ENCODE data around the gene GSPT1.

The GSPT1 gene

DNA sequence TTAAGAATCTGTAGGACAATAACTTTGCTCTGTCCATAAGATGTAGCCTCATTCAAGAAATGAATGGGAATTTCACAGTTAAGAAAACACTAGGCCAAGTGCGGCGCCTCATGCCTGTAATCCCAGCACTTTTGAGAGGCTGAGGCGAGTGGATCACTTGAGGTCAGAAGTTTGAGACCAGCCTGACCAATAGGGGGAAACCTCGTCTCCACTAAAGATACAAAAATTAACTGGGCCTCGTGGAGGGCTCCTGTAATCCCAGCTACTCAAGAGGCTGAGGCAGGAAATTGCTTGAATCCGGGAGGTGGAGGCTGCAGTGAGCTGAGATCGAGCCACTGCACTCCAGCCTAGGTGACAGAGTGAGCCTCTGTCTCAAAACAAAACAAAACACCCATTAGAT, 44.6 kb downstream of the GSPT1 start:
- no peak for DNase-seq
- intact Hi-C loops (cut with DNase I) = no loop called here

DNA sequence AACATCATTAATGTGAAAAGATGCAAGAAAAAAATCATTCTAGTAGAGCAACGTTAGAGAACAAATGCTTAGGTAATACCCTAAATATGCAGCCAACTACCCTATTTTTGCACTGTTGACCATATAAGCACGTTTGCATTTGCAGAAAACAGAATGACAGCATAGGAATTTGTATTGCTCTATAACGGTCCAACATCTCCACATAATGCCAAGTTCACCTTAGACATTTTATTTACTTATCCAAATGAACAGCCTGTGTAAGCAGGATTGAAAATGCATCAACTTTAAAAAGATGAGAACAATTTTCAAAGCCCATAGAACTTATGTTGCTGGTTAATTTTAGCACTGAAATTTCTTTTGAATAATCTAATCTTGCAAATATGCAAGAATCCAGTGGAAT, 45.4 kb downstream of the GSPT1 start:
- intact Hi-C loops (cut with DNase I) = no loop called here
- DNase-seq = no peak

DNA sequence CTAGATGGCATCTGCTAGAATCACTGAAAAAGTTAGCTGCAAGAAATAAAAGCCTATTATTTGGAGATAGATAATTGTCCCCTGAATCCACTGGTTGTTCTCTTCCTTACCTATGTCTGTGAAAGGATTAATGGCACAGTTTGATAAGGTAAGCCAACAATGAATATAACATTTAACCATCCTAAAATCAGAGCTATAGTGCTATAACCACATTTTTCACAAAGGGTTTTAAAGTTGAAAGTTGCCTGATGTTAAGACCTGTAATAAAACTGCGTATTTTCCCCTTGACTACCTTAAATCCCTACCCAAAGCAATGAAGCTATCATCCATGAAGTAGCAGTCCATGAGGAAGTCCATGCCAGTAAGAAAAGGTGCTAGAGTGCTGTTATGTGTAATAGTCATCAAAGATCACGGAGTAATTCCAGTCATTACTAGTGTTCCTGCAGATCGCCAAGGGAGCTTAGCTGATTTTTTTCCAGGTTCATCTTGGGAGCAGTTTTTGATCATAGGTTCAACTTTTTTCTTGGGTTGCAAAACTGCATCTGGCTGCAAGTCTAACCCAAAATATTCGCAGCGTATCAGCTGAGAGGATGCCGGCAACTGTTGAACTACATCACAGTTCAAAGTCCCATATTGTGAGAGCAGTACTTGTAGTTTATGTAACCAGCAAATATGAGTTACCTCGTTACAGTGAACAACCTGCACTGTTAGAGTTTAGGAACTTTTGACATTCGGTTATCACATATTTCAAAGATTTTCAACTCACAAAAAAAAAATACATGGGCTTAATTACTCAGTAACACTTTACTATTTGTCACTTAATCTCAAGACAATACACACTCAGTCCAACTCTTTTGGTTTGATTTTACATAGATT, 46.2 kb downstream of the GSPT1 start:
- intact Hi-C loops (cut with DNase I) = no loop called here
- no peak for DNase-seq

DNA sequence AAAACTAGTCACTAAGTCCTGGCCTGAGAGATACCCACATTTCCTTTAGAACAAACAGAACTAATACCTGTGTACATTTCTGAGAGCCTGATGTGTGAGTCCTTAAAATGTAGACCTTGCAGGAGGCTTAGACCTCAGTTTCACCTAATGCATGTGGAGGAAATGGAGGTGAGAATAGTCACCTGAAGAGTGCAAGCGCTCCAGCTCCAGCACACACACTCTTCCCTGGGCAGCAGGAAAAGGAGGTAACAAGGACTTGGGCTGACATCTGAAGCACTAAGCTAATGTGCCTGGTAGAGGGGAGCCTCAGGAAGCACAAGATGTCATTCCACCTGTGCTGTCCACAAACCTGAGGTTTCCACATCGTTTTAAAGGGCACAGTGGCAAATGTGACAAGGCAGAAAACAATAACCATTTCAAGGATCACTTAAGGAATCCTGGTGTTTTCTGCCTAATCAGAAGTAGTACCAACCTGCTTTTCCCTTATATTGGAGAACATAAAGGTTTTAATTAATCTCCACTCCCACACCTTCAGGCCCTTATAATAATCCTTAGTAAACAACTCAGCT, 47.3 kb downstream of the GSPT1 start:
- DNase-seq = no peak
- intact Hi-C loops (cut with DNase I) = no loop called here

DNA sequence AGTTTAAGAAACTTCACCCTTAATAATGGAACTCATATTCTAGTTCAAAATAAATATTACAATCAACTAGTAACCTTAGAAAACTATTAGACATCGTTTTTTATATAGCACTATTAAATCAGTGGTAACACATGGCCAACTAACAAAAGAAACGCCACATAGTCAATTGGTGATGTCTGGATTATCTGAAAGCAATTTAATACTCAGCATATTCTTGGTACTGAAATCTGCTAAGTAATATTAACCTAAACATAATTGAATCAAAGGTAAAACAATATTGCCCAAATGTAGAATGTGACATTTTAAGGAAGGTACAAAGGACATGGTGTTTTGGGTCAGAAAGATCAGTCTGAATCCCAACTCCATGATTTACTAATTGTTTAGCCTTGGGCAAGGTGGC, 53.3 kb downstream of the GSPT1 start:
- intact Hi-C loops (cut with DNase I) = no loop called here
- no peak for DNase-seq

DNA sequence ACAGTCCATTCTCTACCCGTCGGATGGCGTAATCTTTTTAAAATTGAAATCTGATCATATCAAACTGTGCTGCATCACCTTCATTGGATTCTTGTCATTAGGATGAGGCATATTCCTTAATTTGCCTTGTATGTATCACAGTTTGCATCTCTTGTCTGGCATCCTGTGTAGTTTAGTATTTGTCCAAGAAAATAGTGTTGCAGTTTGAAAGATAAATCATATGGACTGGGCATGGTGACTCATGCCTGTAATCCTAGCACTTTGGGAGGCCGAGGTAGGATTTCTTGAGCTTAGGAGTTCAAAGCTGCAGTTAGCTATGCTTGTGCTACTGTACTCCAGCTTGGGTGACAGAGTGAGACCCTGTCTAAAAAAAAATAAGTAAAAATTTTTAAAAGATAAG, 58.6 kb downstream of the GSPT1 start:
- no peak for DNase-seq
- intact Hi-C loops (cut with DNase I) = no loop called here

DNA sequence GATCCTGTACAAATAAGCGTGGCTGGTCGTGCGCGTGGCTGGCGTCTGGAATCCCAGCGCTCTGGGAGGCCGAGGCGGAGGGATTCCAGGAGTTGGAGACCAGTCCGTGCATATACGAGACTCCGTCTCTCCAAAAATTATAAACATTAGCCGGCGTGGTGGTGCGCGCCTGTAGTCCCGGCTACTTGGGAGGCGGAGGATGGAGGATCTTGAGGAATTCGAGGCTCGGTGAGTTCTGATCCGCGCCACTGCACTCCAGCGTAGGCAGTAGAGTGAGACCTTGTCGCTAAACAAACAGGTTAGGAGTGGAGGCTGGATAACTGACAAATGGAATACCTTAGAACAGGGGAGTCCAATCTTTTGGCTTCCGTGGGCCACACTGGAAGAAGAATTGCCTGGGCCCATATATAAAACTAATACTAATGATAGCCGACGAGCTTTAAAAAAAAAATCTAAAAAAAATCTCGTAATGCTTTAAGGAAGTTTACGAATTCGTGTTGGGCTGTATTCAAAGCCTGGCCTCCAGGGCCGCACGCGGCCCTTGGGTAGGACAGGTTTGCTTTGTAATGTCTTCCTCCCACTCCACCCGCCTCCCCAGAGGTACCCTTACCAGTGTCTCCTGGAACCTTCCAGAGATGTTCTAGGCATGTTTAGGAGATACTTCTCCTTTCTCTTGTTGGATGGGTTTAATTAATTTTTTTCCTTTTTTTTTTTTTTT, 63.5 kb downstream of the GSPT1 start:
- DNase-seq = peak in 2 of 42 donors; percentile 5 to 25
- intact Hi-C loops (cut with DNase I) = loop anchor here (5.0 kb wide), 1 partner anchor 65 kb away; the partner anchor contains the start of gene GSPT1

DNA sequence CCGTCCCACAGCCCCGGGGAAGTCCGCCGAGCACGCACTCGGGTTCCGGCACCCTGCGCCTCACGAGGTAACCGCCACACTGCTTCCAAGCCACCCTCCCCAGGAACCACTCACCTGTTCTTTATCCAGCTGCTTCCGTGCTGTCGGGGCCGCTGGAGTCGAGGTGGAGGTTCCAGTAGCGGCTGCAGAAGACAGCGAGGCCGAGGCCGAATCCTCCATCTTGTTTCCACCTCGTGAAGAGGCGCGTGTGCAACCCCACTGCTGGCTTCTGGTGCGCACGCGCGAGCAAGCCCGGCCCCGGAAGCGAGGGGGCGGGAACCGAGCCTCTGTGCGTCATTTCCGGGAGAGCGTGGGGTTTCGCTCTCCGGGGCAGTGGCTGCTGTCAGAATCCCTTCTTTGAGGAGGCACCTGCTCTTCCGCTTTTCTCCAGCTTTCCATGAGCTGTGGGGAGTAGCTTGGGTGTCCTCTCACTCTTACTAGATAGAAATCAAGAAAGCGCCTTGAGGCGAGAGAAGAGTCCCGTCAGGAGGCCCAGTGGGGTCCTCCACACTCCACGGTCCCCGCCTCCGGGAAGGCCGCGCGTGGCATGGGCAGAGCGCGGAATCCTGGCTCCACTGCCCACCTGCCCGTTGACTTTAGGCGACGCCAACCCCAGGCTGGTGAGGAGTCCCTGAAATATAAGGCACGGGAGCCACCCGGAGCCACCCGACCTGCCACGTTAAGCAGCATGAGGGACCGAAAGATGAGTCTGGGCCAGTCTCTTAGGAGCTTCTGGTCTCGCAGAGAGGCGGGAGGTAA, 64.3 kb downstream of the GSPT1 start, which contains the start of gene RSL1D1:
TSS of gene RSL1D1 (minus strand) at position 249 of the 798 bp plus-strand sequence. CDS start at position 219, 30 bp downstream.
- intact Hi-C loops (cut with DNase I) = loop anchor here (5.0 kb wide), 1 partner anchor 66 kb away; the partner anchor contains the start of gene GSPT1
- DNase-seq = peak; percentile 67 to 95 (median 89)

DNA sequence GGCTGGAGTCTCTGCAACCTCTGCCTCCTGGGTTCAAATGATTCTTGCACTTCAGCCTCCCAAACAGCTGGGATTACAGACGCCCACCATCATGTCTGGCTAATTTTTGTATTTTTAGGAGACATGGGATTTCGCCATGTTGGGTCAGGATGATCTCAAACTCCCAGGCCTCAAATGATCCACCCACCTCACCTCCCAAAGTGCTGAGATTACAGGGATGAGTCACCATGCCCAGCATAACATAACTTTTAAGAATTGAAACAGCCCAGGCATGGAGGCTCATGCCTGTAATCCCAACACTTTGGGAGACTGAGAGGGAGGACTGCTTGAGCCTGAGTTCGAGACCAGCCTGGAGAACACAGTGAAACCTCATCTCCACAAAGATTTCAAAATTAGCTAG, 66.9 kb downstream of the GSPT1 start:
- DNase-seq = no peak
- intact Hi-C loops (cut with DNase I) = no loop called here

DNA sequence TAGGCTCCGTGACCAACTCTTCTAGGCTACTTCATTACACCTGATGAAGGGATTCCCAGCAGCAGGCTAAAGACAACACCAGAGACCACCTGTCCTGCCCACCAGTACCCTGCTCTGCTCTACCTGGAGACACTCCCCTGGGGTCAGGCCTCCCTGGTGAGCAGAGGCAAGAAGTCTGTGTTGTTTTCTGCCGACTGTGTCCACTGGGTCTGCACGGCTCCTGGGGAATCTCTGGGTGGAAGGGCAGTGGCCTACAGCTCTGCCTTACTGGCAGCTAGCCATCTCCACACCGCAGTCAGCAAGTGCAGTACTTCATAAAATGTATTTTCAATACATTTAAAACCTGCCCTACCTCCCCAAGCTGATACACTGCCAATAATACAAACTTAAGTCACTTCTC, 71.3 kb downstream of the GSPT1 start:
- no peak for DNase-seq
- intact Hi-C loops (cut with DNase I) = no loop called here

DNA sequence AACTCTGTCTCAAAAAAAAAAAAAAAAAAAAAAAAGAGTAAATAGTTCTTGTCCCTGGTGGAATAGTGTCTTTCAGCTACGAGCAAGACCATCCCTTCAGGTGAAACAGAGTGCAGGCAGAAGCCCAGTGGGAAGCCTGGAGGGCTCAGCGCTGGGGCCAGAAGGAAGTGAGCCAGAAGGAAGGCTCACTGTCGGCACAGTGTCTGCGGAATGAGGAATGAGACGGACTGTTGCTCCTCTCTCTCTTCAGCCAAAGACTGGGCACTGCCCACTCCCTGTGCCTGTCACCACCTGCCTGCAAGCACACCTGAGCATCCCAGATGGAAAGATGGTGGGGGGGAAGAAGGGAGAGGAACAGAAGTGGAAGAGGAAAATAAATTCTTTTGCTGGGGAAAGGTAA, 71.9 kb downstream of the GSPT1 start:
- DNase-seq = no peak
- intact Hi-C loops (cut with DNase I) = no loop called here

DNA sequence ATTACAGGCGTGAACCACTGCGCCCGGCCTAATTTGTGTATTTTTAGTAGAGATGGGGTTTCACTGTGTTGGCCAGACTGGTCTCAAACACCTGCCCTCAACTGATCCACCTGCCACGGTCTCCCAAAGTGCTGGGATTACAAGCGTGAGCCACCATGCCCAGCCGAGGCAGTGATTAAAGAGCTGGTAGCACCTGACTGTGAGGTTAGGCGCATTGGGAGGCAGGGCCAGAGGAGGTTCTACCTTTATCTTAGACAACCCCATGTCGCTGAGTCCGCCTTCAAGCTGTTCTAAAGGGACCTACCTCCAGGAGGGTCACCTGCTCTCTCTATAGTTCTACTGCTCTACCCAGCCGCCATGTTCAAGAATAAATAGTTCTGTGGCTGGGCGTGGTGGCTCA, 72.5 kb downstream of the GSPT1 start:
- no peak for DNase-seq
- intact Hi-C loops (cut with DNase I) = no loop called here

DNA sequence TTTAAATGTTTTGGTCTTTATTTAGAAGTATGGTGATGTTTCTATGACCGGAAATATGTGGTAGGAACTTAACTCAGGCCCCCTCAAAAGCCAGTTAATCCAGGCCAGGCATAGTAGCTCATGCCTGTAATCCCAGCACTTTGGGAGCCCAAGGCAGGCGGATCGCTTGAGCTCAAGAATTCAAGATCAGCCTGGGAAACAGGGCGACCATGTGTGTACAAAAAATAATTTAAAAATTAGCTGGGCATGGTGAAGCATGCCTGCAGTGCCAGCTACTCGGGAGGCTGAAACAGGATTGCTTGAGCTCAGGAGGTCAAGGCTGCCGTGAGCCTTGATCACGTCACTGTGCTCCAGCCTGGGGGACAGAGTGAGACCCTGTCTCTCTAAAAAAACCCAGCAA, 74.7 kb downstream of the GSPT1 start:
- intact Hi-C loops (cut with DNase I) = no loop called here
- DNase-seq = no peak

DNA sequence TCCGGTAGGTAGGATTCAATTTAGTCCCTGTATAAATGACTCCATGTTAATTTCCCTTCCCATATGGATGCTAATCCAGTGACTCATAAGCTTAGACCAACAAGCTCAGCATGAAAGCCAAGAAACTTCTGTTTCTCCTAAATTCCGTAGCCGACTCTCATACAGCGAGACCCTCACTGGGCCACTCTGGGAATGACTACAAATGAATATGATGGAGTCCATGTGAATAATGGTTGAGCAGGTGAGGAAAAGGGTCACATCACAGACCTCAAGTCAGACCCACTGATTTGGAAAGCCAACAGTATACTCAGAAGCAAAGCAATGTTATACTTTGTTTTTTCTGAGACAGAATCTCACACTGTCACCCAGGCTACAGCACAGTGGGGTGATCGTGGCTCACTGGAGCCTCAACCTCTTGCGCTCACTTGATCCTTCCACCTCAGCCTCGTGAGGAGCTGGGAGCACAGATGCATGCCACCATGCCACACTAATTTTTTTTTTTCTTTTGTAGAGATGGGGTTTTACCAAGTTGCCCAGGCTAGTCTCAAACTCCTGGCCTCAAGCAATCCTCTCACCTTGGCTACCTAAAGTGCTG, 79.0 kb downstream of the GSPT1 start:
- DNase-seq = no peak
- intact Hi-C loops (cut with DNase I) = no loop called here

DNA sequence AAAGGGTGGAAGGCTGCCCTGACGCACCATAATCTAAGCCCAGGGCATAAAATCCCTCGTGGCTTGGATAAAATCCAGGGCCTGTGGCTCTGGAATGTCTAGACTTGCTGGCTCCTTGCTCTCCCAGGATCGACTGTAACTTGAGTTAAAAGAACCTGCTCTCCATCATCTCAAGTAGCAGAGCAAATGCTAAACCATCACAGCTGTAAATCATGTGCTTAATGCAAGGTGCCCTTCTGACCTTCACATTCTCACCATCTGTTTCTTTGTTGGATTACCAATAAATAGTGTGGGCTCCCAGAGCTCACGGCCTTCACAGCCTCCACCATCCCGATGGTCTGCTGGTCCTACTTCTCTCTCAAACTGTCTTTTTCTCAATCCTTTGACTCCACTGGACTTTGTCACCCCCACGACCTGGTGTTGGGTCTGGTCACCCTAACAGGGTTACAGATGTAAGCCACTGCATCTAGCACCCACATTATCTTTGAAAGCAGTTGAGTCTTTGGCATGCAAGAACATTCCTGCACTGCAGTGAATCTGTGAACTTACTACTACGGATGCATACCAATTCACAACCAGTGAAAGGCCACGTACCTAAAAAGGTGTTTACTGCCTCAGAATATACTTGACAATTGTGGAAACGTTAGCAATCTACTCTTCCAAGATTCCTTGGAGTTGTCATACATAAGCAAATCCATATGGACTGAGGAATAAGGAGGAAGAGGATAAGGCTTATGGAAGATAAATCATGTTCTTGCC, 79.7 kb downstream of the GSPT1 start:
- DNase-seq = no peak

DNA sequence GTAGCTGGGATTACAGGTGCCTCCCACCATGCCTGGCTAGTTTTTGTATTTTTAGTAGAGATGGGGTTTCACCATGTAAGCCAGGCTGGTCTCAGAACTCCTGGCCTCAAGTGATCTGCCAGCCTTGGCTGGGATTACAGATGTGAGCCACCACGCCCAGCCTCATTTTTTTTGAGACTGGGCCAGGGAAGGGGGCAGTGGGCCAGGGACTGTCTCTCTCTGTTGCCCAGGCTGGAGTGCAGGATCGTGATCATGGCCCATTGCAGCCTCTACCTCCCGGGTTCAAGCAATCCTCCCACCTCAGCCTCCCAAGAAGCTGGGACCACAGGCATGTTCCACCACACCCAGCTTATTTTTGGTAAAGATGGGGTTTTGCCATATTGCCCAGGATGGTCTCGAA, 80.4 kb downstream of the GSPT1 start:
- intact Hi-C loops (cut with DNase I) = no loop called here
- no peak for DNase-seq

More for the DNA sequence above, 79.7 kb downstream of the GSPT1 start:
- intact Hi-C loops (cut with DNase I) = no loop called here

DNA sequence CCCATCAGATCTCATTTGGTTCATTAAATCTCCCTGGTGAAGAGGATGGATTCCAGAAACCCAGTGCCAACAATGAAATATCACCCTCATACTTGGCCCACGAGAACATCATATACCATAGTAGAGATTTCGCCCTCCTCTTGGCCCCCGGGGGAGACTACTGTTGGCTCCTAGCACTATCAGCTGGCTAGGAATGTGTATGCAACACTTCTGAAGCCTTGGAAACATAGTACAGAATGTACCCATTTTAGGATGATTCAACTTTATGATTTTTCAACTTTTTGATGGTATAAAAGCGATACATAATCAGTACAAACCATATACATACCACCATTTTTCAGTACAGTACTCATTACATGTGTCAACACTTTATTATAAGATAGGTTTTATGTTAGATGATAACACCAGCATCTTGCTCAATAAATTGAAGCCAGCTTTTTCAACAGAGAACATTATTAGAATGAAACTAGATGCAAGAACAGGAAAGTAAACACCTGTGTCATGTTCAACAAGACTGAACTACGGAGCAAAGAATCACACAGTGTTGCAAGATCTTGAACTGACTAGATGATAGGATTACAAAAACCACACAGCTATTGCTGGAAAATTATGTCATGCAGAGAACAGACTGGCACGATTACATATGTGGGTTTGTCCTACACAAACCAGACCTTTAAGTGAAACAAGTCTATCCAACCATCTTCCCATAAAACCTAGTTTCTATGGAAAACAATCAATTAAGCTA, 81.6 kb downstream of the GSPT1 start:
- DNase-seq = no peak
- intact Hi-C loops (cut with DNase I) = no loop called here

Data from head of caudate nucleus (tissue), 42 donors.